A549 (cell line): ENCODE data around the gene FERMT1. TPM values are rescaled to one million over a fixed set of nuclear protein-coding genes. Genes with fewer than 3 reads are reported as not detected.

Experiments used
- ATAC-seq, 2 experiments: fragments of 200-7000 bp in 1 of 2; fragments of >200 bp in 1 of 2; cut with Nextera tagmentation in 1 of 2; cut with Tn5 transposase in 1 of 2; 3 replicates each; pipeline versions ENCODE4 v1.8.0 to v1.9.1; 2018 to 2020; ENCODE audit warnings: mild to moderate bottlenecking in 1 of 2, moderate library complexity in 1 of 2
- CTCF ChIA-PET: fragments of 300-600 bp; sonication (Branson Sonifier 250); formaldehyde crosslinking; extraction: SDS; loops from one replicate; lab custom pipeline; 2021; ENCODE audit warnings: antibody characterized with exemption, inconsistent platforms; lab: Yijun Ruan, JAX
- POLR2A ChIA-PET: fragments of 350-600 bp; formaldehyde crosslinking; extraction: SDS; loops from one replicate; lab custom pipeline; 2021; ENCODE audit warnings: antibody characterized with exemption, inconsistent platforms; lab: Yijun Ruan, JAX
- DNase-seq, 2 experiments: peaks; one replicate each; pipeline versions ENCODE4 v3.0.0 to v3.0.0-alpha.2; 2011 to 2016; ENCODE audit warnings: low read depth in 1 of 2, low spot score in 1 of 2
- FAIRE-seq: peaks from 2 replicates; lab custom pipeline; 2011; peaks lifted over from hg19 to GRCh38; lab: Jason Lieb, UNC
- H3K27ac ChIP-seq, 2 experiments: fragments of >200 bp; sonication (Bioruptor Twin); formaldehyde crosslinking; 3 replicates each; pipeline ENCODE4 v1.5.1; 2016 to 2017
- H3K4me1 ChIP-seq: fragments of >200 bp; sonication (Bioruptor Twin); formaldehyde crosslinking; 3 replicates; pipeline ENCODE4 v1.6.1; 2016
- H3K4me2 ChIP-seq: fragments of >200 bp; sonication (Bioruptor Twin); formaldehyde crosslinking; 3 replicates; pipeline ENCODE4 v1.6.1; 2016
- H3K4me3 ChIP-seq: fragments of >200 bp; sonication (Bioruptor Twin); formaldehyde crosslinking; 3 replicates; pipeline ENCODE4 v1.5.1; 2016
- H3K9me3 ChIP-seq: fragments of >200 bp; sonication (Bioruptor Twin); formaldehyde crosslinking; 3 replicates; pipeline ENCODE4 v1.6.1; 2016
- CBX2 ChIP-seq: fragments of 200-600 bp; sonication (generic); IDR thresholded peaks from 2 replicates; pipeline ENCODE4 v1.6.1; 2016; ENCODE audit warnings: low read depth, mild to moderate bottlenecking, borderline replicate concordance
- CHD2 ChIP-seq: fragments of 150-350 bp; IDR thresholded peaks from 2 replicates; pipeline ENCODE4 v1.6.1; 2014; ENCODE audit warnings: low read length; ENCODE audit not compliant: partially characterized antibody
- EHF ChIP-seq: fragments of 250-450 bp; sonication (Bioruptor Pico); IDR thresholded peaks from 2 replicates; pipeline ENCODE4 v1.5.0; 2020; ENCODE audit warnings: mild to moderate bottlenecking
- ESRRA ChIP-seq: fragments of 150-350 bp; IDR thresholded peaks from 2 replicates; pipeline ENCODE4 v1.6.1; 2014; ENCODE audit warnings: mild to moderate bottlenecking, low read length, borderline replicate concordance
- FOSB ChIP-seq: fragments of 250-450 bp; sonication (Bioruptor Pico); IDR thresholded peaks from 2 replicates; pipeline ENCODE4 v1.5.0; 2020; ENCODE audit warnings: mild to moderate bottlenecking, moderate library complexity
- HDAC2 ChIP-seq: fragments of 200-600 bp; sonication (generic); IDR thresholded peaks from 2 replicates; pipeline ENCODE4 v1.6.1; 2016
- HOXB5 ChIP-seq: fragments of 250-450 bp; sonication (Bioruptor Pico); IDR thresholded peaks from 2 replicates; pipeline ENCODE4 v1.5.0; 2020; ENCODE audit warnings: mild to moderate bottlenecking, moderate library complexity
- JUN ChIP-seq, 2 experiments: fragments of >200 bp; sonication (Bioruptor Twin); formaldehyde crosslinking; IDR thresholded peaks; 2 replicates in 1 of 2; 3 replicates in 1 of 2; pipeline ENCODE4 v1.6.1; 2016 to 2017
- MAFK ChIP-seq: fragments of 450-650 bp; IDR thresholded peaks from 2 replicates; pipeline ENCODE4 v1.6.1; 2014; ENCODE audit not compliant: partially characterized antibody
- MYC ChIP-seq: IDR thresholded peaks from 2 replicates; pipeline ENCODE4 v1.6.1; 2012; ENCODE audit warnings: mild to moderate bottlenecking, inconsistent platforms, low read length, improper control_type of control experiment, borderline replicate concordance
- NPAS2 ChIP-seq: fragments of 250-450 bp; sonication (Bioruptor Pico); IDR thresholded peaks from 2 replicates; pipeline ENCODE4 v1.8.0; 2022; ENCODE audit warnings: mild to moderate bottlenecking, moderate library complexity, borderline replicate concordance
- NR3C1 ChIP-seq: fragments of >200 bp; sonication (Bioruptor Twin); formaldehyde crosslinking; IDR thresholded peaks from 3 replicates; pipeline ENCODE4 v1.6.1; 2017
- PHF8 ChIP-seq: fragments of 200-600 bp; sonication (generic); IDR thresholded peaks from 2 replicates; pipeline ENCODE4 v1.6.1; 2016; ENCODE audit warnings: low read depth, mild to moderate bottlenecking, antibody characterized with exemption, moderate library complexity, borderline replicate concordance
- RARB ChIP-seq: fragments of 250-450 bp; sonication (Bioruptor Pico); IDR thresholded peaks from 2 replicates; pipeline ENCODE4 v1.8.0; 2021; ENCODE audit warnings: mild to moderate bottlenecking, moderate library complexity
- SMC3 ChIP-seq: fragments of >200 bp; sonication (Bioruptor Twin); formaldehyde crosslinking; IDR thresholded peaks from 3 replicates; pipeline ENCODE4 v1.6.1; 2018; ENCODE audit warnings: inconsistent platforms
- TFCP2L1 ChIP-seq: fragments of 250-450 bp; sonication (Bioruptor Pico); IDR thresholded peaks from 2 replicates; pipeline ENCODE4 v1.5.0; 2021; ENCODE audit warnings: mild to moderate bottlenecking
- WGBS: methylation state at CpG from one replicate; pipeline ENCODE4 v1.1.6; 2017; ENCODE audit errors: missing lambda C conversion rate; 5-methylcytosine and 5-hydroxymethylcytosine counted together
- polyA plus RNA-seq, 4 experiments: library from polyadenylated mRNA; depleted of rRNA in 3 of 4; stranded (reverse); fragments of >200 nt; fragmentation: RNase III in 1 of 4; extraction: RNeasy Plus Mini Kit Qiagen cat#74134 plus additional on column Dnase treatment in 1 of 4; gene quantifications; 2 replicates in 3 of 4; 3 replicates in 1 of 4; pipeline ENCODE4 v1.2.3, GENCODE V29; 2011 to 2017
- TF ChIP-seq, protein P1 (sequence below): fragments of 250-450 bp; sonication (Bioruptor Pico); IDR thresholded peaks from 2 replicates; pipeline ENCODE4 v1.5.0; 2020; ENCODE audit warnings: low read depth, mild to moderate bottlenecking, moderate library complexity
- TF ChIP-seq, protein P2 (sequence below): IDR thresholded peaks from 2 replicates; pipeline ENCODE4 v1.6.1; 2012; ENCODE audit warnings: low read depth, borderline replicate concordance
- TF ChIP-seq, protein P3 (sequence below): fragments of >200 bp; sonication (Bioruptor Twin); formaldehyde crosslinking; IDR thresholded peaks from 3 replicates; pipeline ENCODE4 v1.6.1; 2016
- TF ChIP-seq, protein P4 (sequence below): fragments of 150-350 bp; IDR thresholded peaks from 2 replicates; pipeline ENCODE4 v1.6.1; 2014; ENCODE audit warnings: low read depth, mild to moderate bottlenecking, low read length

The FERMT1 gene
- polyA plus RNA-seq, 2 of the 4 experiments (the other 2 are of a cell fraction) = 12.7 to 19.1 TPM

DNA sequence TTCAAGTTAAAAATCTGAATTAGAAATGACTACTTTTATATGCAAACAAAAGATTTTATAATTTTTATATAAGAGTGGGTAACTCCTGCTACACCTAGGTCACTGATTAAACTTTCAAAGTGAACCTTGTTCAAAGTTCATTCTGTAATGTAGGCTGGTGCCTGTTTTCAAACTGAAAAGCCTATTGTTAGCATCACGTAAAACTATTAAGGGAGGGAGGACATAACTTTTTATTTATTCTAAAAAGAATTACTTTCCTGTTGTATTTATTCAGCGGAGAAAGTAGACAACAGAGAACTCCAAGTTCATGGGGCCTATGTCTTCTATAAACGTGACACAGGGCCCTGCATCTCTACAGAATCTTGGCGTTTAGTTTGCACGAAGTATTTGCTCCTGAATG, 27.4 kb downstream of the FERMT1 start:
- CTCF ChIA-PET = no interaction called here
- H3K27ac ChIP-seq = no peak overlapping the region

DNA sequence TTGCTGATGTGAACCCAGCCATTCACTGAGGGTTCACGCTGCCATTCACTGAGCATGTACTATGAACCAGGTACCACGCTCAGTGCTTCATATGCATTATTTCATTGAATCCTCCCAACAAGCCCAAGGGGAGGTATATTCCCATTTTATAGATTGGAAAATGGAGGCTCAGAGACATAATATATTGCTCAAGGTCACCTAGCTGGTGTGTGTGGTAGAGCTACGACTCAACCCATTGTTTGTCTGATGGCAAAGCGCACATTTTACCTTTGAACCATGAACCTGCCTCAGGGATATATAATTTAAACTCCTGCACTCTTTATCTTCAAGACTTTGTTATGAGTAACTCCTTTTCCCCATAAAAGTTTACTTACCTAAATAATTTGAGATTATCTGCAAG, 28.3 kb downstream of the FERMT1 start:
- ChIA-PET POLR2A (no interaction called here), CTCF (no interaction called here)
- WGBS = 94% methylated on average over 4 of the region's 4 CpGs
- no peak overlapping the region for H3K4me2 ChIP-seq
- DNase-seq (no peak), FAIRE-seq (no peak), ATAC-seq (no peak)
- no peaks in the 10 kb centered on the region for H3K4me1 ChIP-seq
- H3K9me3 ChIP-seq = no peaks in the 10 kb centered on the region
- no peak overlapping the region for H3K4me3 ChIP-seq
- no peak for TF ChIP-seq SMC3
- TF ChIP-seq RARB (CRISPR knock-in tag) = no peak
- no peak for TF ChIP-seq PHF8
- TF ChIP-seq, protein P1, sequence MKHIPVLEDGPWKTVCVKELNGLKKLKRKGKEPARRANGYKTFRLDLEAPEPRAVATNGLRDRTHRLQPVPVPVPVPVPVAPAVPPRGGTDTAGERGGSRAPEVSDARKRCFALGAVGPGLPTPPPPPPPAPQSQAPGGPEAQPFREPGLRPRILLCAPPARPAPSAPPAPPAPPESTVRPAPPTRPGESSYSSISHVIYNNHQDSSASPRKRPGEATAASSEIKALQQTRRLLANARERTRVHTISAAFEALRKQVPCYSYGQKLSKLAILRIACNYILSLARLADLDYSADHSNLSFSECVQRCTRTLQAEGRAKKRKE (CRISPR knock-in tag) = no peak
- TF ChIP-seq CBX2 = no peak
- no peak for TF ChIP-seq ESRRA
- TF ChIP-seq, protein P2, sequence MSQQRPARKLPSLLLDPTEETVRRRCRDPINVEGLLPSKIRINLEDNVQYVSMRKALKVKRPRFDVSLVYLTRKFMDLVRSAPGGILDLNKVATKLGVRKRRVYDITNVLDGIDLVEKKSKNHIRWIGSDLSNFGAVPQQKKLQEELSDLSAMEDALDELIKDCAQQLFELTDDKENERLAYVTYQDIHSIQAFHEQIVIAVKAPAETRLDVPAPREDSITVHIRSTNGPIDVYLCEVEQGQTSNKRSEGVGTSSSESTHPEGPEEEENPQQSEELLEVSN = no peak
- no peak overlapping the region for H3K27ac ChIP-seq

More for the DNA sequence above, 27.4 kb downstream of the FERMT1 start:
- Histone ChIP-seq H3K4me1 (no peaks in the 10 kb centered on the region), H3K4me2 (no peak overlapping the region), H3K4me3 (no peak overlapping the region), H3K9me3 (no peaks in the 10 kb centered on the region)
- ATAC-seq = no peak
- TF ChIP-seq, protein P3, sequence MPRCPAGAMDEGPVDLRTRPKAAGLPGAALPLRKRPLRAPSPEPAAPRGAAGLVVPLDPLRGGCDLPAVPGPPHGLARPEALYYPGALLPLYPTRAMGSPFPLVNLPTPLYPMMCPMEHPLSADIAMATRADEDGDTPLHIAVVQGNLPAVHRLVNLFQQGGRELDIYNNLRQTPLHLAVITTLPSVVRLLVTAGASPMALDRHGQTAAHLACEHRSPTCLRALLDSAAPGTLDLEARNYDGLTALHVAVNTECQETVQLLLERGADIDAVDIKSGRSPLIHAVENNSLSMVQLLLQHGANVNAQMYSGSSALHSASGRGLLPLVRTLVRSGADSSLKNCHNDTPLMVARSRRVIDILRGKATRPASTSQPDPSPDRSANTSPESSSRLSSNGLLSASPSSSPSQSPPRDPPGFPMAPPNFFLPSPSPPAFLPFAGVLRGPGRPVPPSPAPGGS = no peak
- TF ChIP-seq JUN (IDR thresholded peaks at IDR 0.05) = no peak
- no peak for TF ChIP-seq TFCP2L1 (CRISPR knock-in tag)
- TF ChIP-seq NR3C1 = no peak
- no peak for TF ChIP-seq MAFK
- no peak for TF ChIP-seq HDAC2
- no peak for TF ChIP-seq HOXB5 (CRISPR knock-in tag)
- no peak for TF ChIP-seq CHD2
- TF ChIP-seq NPAS2 (CRISPR knock-in tag) = no peak
- TF ChIP-seq EHF (CRISPR knock-in tag) = no peak
- TF ChIP-seq MYC = no peak
- WGBS = 85% methylated on average over 5 of the region's 5 CpGs
- POLR2A ChIA-PET = no interaction called here
- FAIRE-seq = no peak
- DNase-seq = no peak

DNA sequence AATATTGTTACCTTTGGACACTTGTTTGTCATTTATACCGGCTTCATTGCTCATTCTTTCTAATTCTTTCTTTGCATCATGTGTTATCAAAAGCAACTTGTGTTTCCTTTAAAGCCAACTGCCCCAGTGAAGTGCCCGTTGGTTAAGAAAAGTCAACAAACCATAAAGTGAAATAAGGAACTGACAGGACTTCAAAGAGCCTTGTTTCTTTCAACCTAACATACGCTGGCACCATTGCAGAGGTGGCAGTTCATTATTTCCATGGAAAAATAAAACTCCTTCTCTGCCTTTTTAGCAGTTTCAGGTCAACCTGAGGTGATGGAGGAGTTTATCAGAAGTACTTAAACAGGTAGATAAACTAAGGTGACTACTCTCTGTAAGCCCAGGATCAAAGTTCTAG, 28.8 kb downstream of the FERMT1 start:
- Histone ChIP-seq H3K27ac (no peak overlapping the region), H3K4me1 (no peaks in the 10 kb centered on the region), H3K4me2 (no peak overlapping the region), H3K4me3 (no peak overlapping the region), H3K9me3 (no peaks in the 10 kb centered on the region)
- no peak for DNase-seq
- TF ChIP-seq, protein P4, sequence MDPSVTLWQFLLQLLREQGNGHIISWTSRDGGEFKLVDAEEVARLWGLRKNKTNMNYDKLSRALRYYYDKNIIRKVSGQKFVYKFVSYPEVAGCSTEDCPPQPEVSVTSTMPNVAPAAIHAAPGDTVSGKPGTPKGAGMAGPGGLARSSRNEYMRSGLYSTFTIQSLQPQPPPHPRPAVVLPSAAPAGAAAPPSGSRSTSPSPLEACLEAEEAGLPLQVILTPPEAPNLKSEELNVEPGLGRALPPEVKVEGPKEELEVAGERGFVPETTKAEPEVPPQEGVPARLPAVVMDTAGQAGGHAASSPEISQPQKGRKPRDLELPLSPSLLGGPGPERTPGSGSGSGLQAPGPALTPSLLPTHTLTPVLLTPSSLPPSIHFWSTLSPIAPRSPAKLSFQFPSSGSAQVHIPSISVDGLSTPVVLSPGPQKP = no peak
- TF ChIP-seq FOSB (CRISPR knock-in tag) = no peak
- POLR2A ChIA-PET = no interaction called here
- no peak for ATAC-seq
- FAIRE-seq = no peak
- WGBS = 67% methylated on average over 3 of the region's 3 CpGs
- CTCF ChIA-PET = interaction anchor here (1.6 kb wide), 1 partner anchor 16 kb away, joined by 5 read pairs; no protein-coding TSS in a partner anchor
